Immature natural killer cell (primary cell): Measurements from ENCODE around the gene DLGAP1. TPM values are rescaled to one million over a fixed set of nuclear protein-coding genes. Genes with fewer than 3 reads are reported as not detected.

Experiments
- DNase-seq, 3 donors: peaks; one replicate each; pipeline ENCODE4 v3.0.0; 2022; ENCODE audit warnings: mixed read lengths in 1 of 3
- H3K27ac Mint-ChIP-seq, 6 donors: one replicate each; pipeline ENCODE4 v1.8.0; 2020; ENCODE audit warnings: mixed read lengths in 6 of 6, mild to moderate bottlenecking in 5 of 6, inconsistent platforms in 4 of 6, moderate library complexity in 3 of 6
- H3K27me3 Mint-ChIP-seq, 3 donors: one replicate each; pipeline ENCODE4 v1.8.0; 2020 to 2021; ENCODE audit warnings: low read depth in 3 of 3, mild to moderate bottlenecking in 3 of 3, mixed read lengths in 3 of 3, moderate library complexity in 3 of 3, inconsistent platforms in 1 of 3
- H3K36me3 Mint-ChIP-seq, 3 donors: one replicate each; pipeline ENCODE4 v1.8.0; 2020; ENCODE audit warnings: mixed read lengths in 3 of 3, inconsistent platforms in 2 of 3, mild to moderate bottlenecking in 2 of 3
- H3K4me1 Mint-ChIP-seq, 2 donors: one replicate each; pipeline ENCODE4 v1.8.0; 2020; ENCODE audit warnings: inconsistent platforms in 2 of 2, mild to moderate bottlenecking in 2 of 2, mixed read lengths in 2 of 2, moderate library complexity in 1 of 2
- H3K4me3 Mint-ChIP-seq, 5 donors: one replicate each; pipeline ENCODE4 v1.8.0; 2020; ENCODE audit warnings: mild to moderate bottlenecking in 5 of 5, mixed read lengths in 5 of 5, inconsistent platforms in 3 of 5, moderate library complexity in 3 of 5
- H3K9me3 Mint-ChIP-seq, 6 donors: one replicate each; pipeline ENCODE4 v1.8.0; 2020; ENCODE audit warnings: mild to moderate bottlenecking in 6 of 6, mixed read lengths in 6 of 6, inconsistent platforms in 4 of 6, moderate library complexity in 3 of 6
- polyA plus RNA-seq, 3 donors: library from polyadenylated mRNA; unstranded; fragments of 300-500 nt; fragmentation: Illumina TruSeq; gene quantifications; one replicate each; pipeline ENCODE4 v1.2.3, GENCODE V29; 2021

The DLGAP1 gene
- polyA plus RNA-seq, 3 donors from 2014 or later = not detected

- H3K4me1 Mint-ChIP-seq = no peaks in the 10 kb centered on the region
- no peak overlapping the region for H3K27ac Mint-ChIP-seq
- no peak for DNase-seq
- no peaks in the 10 kb centered on the region for H3K36me3 Mint-ChIP-seq
- H3K4me3 Mint-ChIP-seq = no peak overlapping the region
- peaks cover 1 to 6% (median 2%) of the 10 kb centered on the region in 3 donors for H3K27me3 Mint-ChIP-seq
- peaks cover under 1 to 14% (median 8%) of the 10 kb centered on the region in 6 donors for H3K9me3 Mint-ChIP-seq
Measured at GRCh38 chr18:3761266-3761665, 693.8 kb downstream of the DLGAP1 start.

- DNase-seq = no peak
- Mint-ChIP-seq H3K4me1 (no peaks in the 10 kb centered on the region), H3K27me3 (peaks cover 1 to 8% (median 2%) of the 10 kb centered on the region in 3 donors), H3K27ac (no peak overlapping the region), H3K4me3 (no peak overlapping the region), H3K9me3 (peaks cover 0 to 14% (median 9%) of the 10 kb centered on the region in 6 donors), H3K36me3 (no peaks in the 10 kb centered on the region)
Measured at GRCh38 chr18:3760741-3761140, 694.4 kb downstream of the DLGAP1 start.

GRCh38 chr18:3759099-3759498 lies 696.0 kb downstream of the DLGAP1 start:
- peaks cover 0 to 10% (median 6%) of the 10 kb centered on the region in 6 donors for H3K9me3 Mint-ChIP-seq
- peaks cover 1 to 6% (median 2%) of the 10 kb centered on the region in 3 donors for H3K27me3 Mint-ChIP-seq
- no peaks in the 10 kb centered on the region for H3K36me3 Mint-ChIP-seq
- H3K4me1 Mint-ChIP-seq = no peaks in the 10 kb centered on the region
- no peak overlapping the region for H3K4me3 Mint-ChIP-seq
- no peak overlapping the region for H3K27ac Mint-ChIP-seq
- no peak for DNase-seq

- Mint-ChIP-seq H3K36me3 (no peaks in the 10 kb centered on the region), H3K9me3 (peaks cover 0 to 10% (median 6%) of the 10 kb centered on the region in 6 donors), H3K4me3 (no peak overlapping the region), H3K4me1 (no peaks in the 10 kb centered on the region), H3K27me3 (peaks cover 1 to 6% (median 2%) of the 10 kb centered on the region in 3 donors), H3K27ac (no peak overlapping the region)
- no peak for DNase-seq
Measured at GRCh38 chr18:3758531-3758930, 696.6 kb downstream of the DLGAP1 start.

- H3K4me3 Mint-ChIP-seq = no peak overlapping the region
- H3K27me3 Mint-ChIP-seq = peaks cover 1 to 6% (median 4%) of the 10 kb centered on the region in 3 donors
- no peaks in the 10 kb centered on the region for H3K36me3 Mint-ChIP-seq
- DNase-seq = no peak
- H3K27ac Mint-ChIP-seq = no peak overlapping the region
- H3K9me3 Mint-ChIP-seq = peaks cover 0 to 10% (median 6%) of the 10 kb centered on the region in 6 donors
- no peaks in the 10 kb centered on the region for H3K4me1 Mint-ChIP-seq
Measured at GRCh38 chr18:3757361-3757760, 697.7 kb downstream of the DLGAP1 start.

- peaks cover 1 to 10% (median 6%) of the 10 kb centered on the region in 6 donors for H3K9me3 Mint-ChIP-seq
- DNase-seq = no peak
- H3K4me3 Mint-ChIP-seq = no peak overlapping the region
- H3K4me1 Mint-ChIP-seq = no peaks in the 10 kb centered on the region
- peaks cover 4 to 6% (median 5%) of the 10 kb centered on the region in 3 donors for H3K27me3 Mint-ChIP-seq
- no peak overlapping the region for H3K27ac Mint-ChIP-seq
- H3K36me3 Mint-ChIP-seq = no peaks in the 10 kb centered on the region
Measured at GRCh38 chr18:3753106-3753505, 702.0 kb downstream of the DLGAP1 start.

GRCh38 chr18:3748086-3748485 lies 707.0 kb downstream of the DLGAP1 start:
- Mint-ChIP-seq H3K9me3 (peaks cover 0 to 1% (median 0%) of the 10 kb centered on the region in 6 donors), H3K4me1 (no peaks in the 10 kb centered on the region), H3K36me3 (no peaks in the 10 kb centered on the region), H3K27ac (peak overlapping the region in 1 of 6 donors; percentile 19), H3K4me3 (no peak overlapping the region), H3K27me3 (peaks cover 0 to 7% (median 0%) of the 10 kb centered on the region in 3 donors)
- no peak for DNase-seq

GRCh38 chr18:3747176-3747973 lies 707.7 kb downstream of the DLGAP1 start:
- H3K4me1 Mint-ChIP-seq = no peaks in the 10 kb centered on the region
- peaks cover 0 to 2% (median under 1%) of the 10 kb centered on the region in 6 donors for H3K9me3 Mint-ChIP-seq
- H3K36me3 Mint-ChIP-seq = peaks cover 0 to 4% (median 0%) of the 10 kb centered on the region in 3 donors
- DNase-seq = no peak
- peak overlapping the region in 1 of 6 donors; percentile 19 for H3K27ac Mint-ChIP-seq
- H3K27me3 Mint-ChIP-seq = peaks cover 0 to 7% (median 0%) of the 10 kb centered on the region in 3 donors
- no peak overlapping the region for H3K4me3 Mint-ChIP-seq

- no peak overlapping the region for H3K27ac Mint-ChIP-seq
- H3K4me1 Mint-ChIP-seq = no peaks in the 10 kb centered on the region
- H3K27me3 Mint-ChIP-seq = peaks cover 0 to 6% (median 0%) of the 10 kb centered on the region in 3 donors
- peaks cover 0 to 9% (median 3%) of the 10 kb centered on the region in 3 donors for H3K36me3 Mint-ChIP-seq
- no peak overlapping the region for H3K4me3 Mint-ChIP-seq
- peaks cover 0 to 9% (median 5%) of the 10 kb centered on the region in 6 donors for H3K9me3 Mint-ChIP-seq
- no peak for DNase-seq
Measured at GRCh38 chr18:3742541-3742940, 712.6 kb downstream of the DLGAP1 start.

GRCh38 chr18:3741333-3741732 lies 713.8 kb downstream of the DLGAP1 start:
- Mint-ChIP-seq H3K9me3 (peaks cover 2 to 9% (median 5%) of the 10 kb centered on the region in 6 donors), H3K27me3 (peaks cover 0 to 6% (median 0%) of the 10 kb centered on the region in 3 donors), H3K4me3 (peak overlapping the region in 1 of 5 donors; percentile 20), H3K4me1 (no peaks in the 10 kb centered on the region), H3K36me3 (peaks cover 0 to 9% (median 3%) of the 10 kb centered on the region in 3 donors), H3K27ac (peak overlapping the region in 2 of 6 donors; percentile 10 to 56)
- no peak for DNase-seq

GRCh38 chr18:3728704-3729437 lies 726.2 kb downstream of the DLGAP1 start:
- Mint-ChIP-seq H3K27ac (no peak overlapping the region), H3K4me3 (no peak overlapping the region), H3K27me3 (peaks cover 2 to 7% (median 2%) of the 10 kb centered on the region in 3 donors), H3K9me3 (no peaks in the 10 kb centered on the region), H3K36me3 (no peaks in the 10 kb centered on the region), H3K4me1 (no peaks in the 10 kb centered on the region)
- no peak for DNase-seq

- H3K27ac Mint-ChIP-seq = no peak overlapping the region
- no peaks in the 10 kb centered on the region for H3K4me1 Mint-ChIP-seq
- H3K4me3 Mint-ChIP-seq = no peak overlapping the region
- DNase-seq = no peak
- no peaks in the 10 kb centered on the region for H3K36me3 Mint-ChIP-seq
- no peaks in the 10 kb centered on the region for H3K9me3 Mint-ChIP-seq
- H3K27me3 Mint-ChIP-seq = peaks cover 2 to 7% (median 4%) of the 10 kb centered on the region in 3 donors
Measured at GRCh38 chr18:3727274-3727673, 727.8 kb downstream of the DLGAP1 start.

- H3K27me3 Mint-ChIP-seq = peaks cover 2 to 12% (median 7%) of the 10 kb centered on the region in 3 donors
- H3K36me3 Mint-ChIP-seq = no peaks in the 10 kb centered on the region
- DNase-seq = no peak
- no peaks in the 10 kb centered on the region for H3K4me1 Mint-ChIP-seq
- no peak overlapping the region for H3K4me3 Mint-ChIP-seq
- H3K27ac Mint-ChIP-seq = no peak overlapping the region
- no peaks in the 10 kb centered on the region for H3K9me3 Mint-ChIP-seq
Measured at GRCh38 chr18:3726238-3726951, 728.7 kb downstream of the DLGAP1 start.
